ENCODE data around the gene PCK1. TPM values are rescaled to one million over a fixed set of nuclear protein-coding genes. Genes with fewer than 3 reads are reported as not detected.

The PCK1 gene
- total and polyA plus RNA-seq, 2 of the 8 experiments (the other 6 are each of a cell fraction or from before 2014, with no cell fraction given): not detected

DNA sequence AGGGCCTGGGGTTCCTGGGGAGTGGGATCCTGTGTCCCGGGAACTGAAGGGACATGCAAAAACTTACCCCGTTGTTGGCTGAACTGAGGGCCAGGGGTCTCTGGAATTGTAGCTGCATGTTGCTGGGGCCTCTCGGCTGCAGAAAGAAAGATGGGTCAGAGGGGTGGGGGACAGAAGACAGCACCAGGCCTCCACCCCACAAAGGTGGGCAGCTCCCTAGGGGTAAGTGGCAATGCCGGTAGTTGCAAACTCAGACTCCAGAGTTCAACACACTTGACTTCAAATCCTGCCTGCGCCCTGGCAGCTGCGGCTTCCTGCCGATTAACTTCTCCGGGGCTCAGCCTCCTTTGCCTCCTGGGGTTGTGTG is 54.5 kb downstream of the PCK1 start (continued):
- TF ChIP-seq, protein P1, sequence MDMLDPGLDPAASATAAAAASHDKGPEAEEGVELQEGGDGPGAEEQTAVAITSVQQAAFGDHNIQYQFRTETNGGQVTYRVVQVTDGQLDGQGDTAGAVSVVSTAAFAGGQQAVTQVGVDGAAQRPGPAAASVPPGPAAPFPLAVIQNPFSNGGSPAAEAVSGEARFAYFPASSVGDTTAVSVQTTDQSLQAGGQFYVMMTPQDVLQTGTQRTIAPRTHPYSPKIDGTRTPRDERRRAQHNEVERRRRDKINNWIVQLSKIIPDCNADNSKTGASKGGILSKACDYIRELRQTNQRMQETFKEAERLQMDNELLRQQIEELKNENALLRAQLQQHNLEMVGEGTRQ (IDR thresholded peaks at IDR 0.05; ENCODE audit: low read length): no peak

Measured in H1 (cell line).